GM21526 (cell line): ENCODE measurements around the gene CDHR5.

ENCODE experiments used
- ATAC-seq: cut with Tn5 transposase; IDR thresholded peaks from one replicate; pipeline ENCODE4 v1.9.1; 2021; ENCODE audit warnings: moderate library complexity; ENCODE audit not compliant: unreplicated experiment, low FRiP score

The CDHR5 gene

GRCh38 chr11:571802-572185, 53.0 kb downstream of the CDHR5 start:
- ATAC-seq: no peak

GRCh38 chr11:569158-569885, 55.4 kb downstream of the CDHR5 start:
- ATAC-seq: no peak

GRCh38 chr11:568306-569157, 56.2 kb downstream of the CDHR5 start:
- peak; percentile 63 for ATAC-seq

GRCh38 chr11:567629-568292, 57.0 kb downstream of the CDHR5 start:
- peak; percentile 4 for ATAC-seq

- no peak for ATAC-seq
These were observed 57.6 kb downstream of the CDHR5 start for GRCh38 chr11:567011-567628.
